Epithelial cell of proximal tubule (primary cell): ENCODE results near the gene SPINK6. TPM values are rescaled to one million over a fixed set of nuclear protein-coding genes. Genes with fewer than 3 reads are reported as not detected.

Experiments used
- DNase-seq: peaks from one replicate; pipeline ENCODE4 v3.0.0-alpha.2; 2011; ENCODE audit warnings: low read depth
- H3K4me3 ChIP-seq: 2 replicates; pipeline ENCODE4 v1.5.1; 2011; ENCODE audit warnings: low read depth, mild to moderate bottlenecking, low read length
- total RNA-seq: library from RNA; depleted of rRNA; stranded (reverse); fragments of >200 nt; gene quantifications from 2 replicates; pipeline ENCODE4 v1.2.3, GENCODE V29; 2015
- TF ChIP-seq, protein P1 (sequence below): conservative IDR thresholded peaks from 2 replicates; pipeline ENCODE4 v1.5.1; 2012; ENCODE audit warnings: low read depth, mild to moderate bottlenecking, low read length

Gene SPINK6, protein sequence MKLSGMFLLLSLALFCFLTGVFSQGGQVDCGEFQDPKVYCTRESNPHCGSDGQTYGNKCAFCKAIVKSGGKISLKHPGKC
- not detected in 2 replicates for total RNA-seq

DNA sequence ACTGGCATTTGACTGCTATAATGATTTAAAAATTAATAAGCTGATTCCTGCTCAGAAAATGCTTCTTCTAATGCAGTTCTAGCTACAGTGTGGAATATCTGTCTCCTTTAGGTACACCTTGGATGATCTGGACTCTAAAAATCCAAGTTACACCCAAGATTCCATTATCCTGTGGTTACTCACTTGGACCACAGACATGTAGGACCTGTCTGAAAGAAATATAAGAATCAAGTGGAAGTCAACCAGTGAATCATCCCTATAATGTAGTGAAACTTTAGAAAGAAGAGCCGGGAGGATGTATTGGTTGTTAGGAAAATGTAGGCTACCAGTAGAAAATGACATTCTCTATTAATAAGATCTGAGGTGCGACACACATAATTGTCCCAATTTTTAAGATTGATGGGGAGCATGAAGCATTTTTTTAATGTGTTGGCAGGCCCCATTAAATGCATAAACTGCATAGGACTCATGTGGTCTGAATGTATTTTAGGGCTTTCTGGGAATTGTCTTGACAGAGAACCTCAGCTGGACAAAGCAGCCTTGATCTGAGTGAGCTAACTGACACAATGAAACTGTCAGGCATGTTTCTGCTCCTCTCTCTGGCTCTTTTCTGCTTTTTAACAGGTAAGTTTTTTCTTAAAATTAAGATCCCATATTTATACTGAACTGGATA lies at the start of gene SPINK6:
SPINK6 (plus strand) TSS at position 512 of the 673 bp plus-strand sequence; CDS start at position 567, 55 bp downstream.
- H3K4me3 ChIP-seq = no peak within 1 kb of the TSS
- TF ChIP-seq, protein P1, sequence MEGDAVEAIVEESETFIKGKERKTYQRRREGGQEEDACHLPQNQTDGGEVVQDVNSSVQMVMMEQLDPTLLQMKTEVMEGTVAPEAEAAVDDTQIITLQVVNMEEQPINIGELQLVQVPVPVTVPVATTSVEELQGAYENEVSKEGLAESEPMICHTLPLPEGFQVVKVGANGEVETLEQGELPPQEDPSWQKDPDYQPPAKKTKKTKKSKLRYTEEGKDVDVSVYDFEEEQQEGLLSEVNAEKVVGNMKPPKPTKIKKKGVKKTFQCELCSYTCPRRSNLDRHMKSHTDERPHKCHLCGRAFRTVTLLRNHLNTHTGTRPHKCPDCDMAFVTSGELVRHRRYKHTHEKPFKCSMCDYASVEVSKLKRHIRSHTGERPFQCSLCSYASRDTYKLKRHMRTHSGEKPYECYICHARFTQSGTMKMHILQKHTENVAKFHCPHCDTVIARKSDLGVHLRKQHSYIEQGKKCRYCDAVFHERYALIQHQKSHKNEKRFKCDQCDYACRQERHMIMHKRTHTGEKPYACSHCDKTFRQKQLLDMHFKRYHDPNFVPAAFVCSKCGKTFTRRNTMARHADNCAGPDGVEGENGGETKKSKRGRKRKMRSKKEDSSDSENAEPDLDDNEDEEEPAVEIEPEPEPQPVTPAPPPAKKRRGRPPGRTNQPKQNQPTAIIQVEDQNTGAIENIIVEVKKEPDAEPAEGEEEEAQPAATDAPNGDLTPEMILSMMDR = no peak
- no peak for DNase-seq

DNA sequence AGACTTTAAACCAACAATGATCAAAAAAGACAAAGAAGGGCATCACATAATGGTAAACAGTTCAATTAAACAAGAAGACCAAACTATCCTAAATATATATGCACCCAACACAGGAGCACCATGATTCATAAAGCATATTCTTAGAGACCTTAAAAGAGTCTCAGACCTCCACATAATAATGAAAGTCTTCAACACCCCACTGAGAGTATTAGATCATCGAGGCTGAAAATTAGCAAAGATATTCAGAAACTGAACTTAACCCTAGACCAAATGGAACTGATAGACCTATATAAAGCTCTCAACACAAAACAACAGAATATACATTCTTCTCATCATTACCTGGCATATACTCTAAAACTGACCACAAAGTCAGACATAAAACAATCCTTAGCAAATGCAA lies 46.2 kb upstream of the SPINK6 start:
- TF ChIP-seq, protein P1 = no peak
- DNase-seq = no peak
- no peak overlapping the region for H3K4me3 ChIP-seq

DNA sequence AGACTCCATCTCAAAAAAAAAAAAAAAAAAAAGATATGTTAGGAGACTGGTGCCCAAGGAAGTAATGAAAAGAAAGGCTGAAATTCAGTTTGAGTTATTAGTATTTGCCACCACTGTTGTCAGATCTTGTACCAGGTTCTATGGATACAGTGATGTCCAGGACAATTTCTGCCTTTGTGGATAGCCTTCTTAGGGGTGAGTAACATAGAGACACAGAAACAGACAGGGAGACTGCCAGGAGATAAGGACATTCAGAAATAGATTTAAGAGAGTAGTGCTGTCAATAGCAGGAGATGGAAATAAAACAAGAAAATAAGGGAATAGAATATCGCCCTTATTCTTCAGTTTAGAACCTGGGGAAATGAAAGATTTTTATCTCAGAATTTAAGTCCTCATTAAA lies 40.8 kb upstream of the SPINK6 start:
- H3K4me3 ChIP-seq = no peak overlapping the region
- no peak for DNase-seq
- TF ChIP-seq, protein P1 = no peak

DNA sequence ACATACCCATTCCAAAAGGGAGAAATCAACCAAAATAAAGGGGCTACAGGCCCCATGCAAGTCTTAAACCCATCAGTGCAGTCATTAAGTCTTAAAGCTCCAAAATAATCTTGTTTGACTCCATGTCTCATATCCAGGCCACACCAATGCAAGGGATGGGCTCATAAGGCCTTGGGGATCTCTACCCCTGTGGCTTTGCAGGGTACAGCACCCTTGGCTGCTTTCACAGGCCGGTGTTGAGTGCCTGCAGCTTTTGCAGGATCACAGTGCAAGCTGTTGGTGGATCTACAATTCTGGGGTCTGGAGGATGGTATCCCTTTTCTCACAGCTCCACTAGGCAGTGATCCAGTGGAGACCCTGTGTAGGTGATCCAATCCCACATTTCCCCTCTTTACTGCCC lies 39.5 kb upstream of the SPINK6 start:
- TF ChIP-seq, protein P1 = no peak
- H3K4me3 ChIP-seq = no peak overlapping the region
- no peak for DNase-seq

DNA sequence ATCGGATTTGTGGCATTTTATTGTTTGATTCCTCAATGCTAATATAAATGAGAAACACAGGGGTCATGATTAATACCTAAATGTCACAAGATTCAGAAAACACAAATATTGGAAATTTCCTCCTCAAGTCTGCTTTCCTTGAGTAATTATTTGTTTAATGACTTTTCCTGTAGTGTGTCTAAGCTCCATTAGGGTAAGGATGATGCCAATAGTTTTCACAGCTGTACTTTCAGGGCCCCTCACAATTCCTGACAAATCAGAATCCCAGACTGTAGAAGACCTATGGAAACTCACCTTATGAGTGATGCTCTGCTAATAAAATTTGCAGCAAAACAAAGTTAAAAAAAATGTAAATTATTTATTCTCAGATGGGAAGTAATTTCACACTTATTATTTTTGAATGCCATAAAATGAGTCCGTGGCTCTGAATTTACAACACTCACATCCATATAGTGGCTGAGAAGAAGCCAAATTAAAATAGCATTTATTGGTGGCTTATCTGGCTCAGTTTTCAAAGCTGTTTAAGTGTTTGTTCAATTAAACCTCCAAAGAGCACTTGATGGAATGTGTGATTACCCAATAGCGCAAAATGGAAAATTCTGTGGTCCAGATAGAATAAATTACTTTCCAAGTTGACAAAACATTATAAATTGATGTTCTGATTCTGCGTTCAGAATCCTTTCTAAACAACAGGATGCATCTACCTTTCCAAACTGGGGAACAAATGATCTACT lies 36.1 kb upstream of the SPINK6 start:
- DNase-seq = no peak
- H3K4me3 ChIP-seq = no peak overlapping the region
- TF ChIP-seq, protein P1 = no peak

DNA sequence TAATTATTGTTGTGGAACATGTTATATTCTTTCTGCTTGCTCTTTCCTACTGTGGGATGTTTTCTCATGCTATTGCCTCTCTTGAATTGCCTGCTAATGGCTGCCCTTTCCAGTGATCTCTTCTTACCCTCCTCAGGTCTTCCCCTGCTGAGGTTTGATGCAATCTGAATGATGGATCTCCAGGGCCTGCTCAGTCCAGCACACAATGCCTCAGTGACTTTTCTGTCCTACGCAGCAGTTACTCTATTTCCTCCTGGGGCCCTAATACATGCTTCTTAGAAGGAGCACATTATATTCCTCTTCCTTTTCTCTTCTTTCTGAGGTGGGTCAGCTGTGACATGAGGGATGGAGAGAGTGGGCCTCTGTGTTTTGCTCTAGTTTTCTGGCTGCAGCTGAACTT lies 34.6 kb upstream of the SPINK6 start, which contains the start of gene SPINK14:
SPINK14 (plus strand) TSS at position 301 of the 400 bp plus-strand sequence. CDS start 1,187 bp downstream, outside the sequence.
- TF ChIP-seq, protein P1 = no peak
- no peak for DNase-seq
- no peak within 1 kb of the TSS for H3K4me3 ChIP-seq

DNA sequence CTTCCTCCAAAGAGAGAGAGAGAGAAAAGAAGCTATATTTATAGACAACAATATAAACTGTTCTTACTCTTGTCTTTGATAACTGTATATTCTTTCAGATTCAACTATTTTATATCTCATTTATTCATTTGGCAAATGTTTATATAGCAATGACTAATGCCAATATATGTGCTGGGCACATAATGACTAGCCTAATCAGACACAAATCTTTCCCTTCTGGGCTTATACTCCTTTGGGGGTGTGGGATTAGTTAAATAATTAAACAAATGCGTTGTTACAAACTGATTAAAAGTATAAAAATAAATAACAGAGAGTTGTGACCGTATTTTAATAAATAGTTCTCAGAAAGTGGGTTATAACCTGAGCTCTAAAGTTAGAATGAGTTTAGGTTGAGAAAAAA lies 30.5 kb upstream of the SPINK6 start:
- no peak for DNase-seq
- no peak overlapping the region for H3K4me3 ChIP-seq
- TF ChIP-seq, protein P1 = no peak
